Chondrocyte (in vitro differentiated cells): Measurements from ENCODE around the gene CHMP1B. TPM values are rescaled to one million over a fixed set of nuclear protein-coding genes. Genes with fewer than 3 reads are reported as not detected.

Experiments
- DNase-seq: peaks from one replicate; pipeline ENCODE4 v3.0.0; 2021; ENCODE audit warnings: mixed read lengths, low spot score
- H3K27ac Mint-ChIP-seq: one replicate; pipeline ENCODE4 v1.8.0; 2021; ENCODE audit warnings: mild to moderate bottlenecking, moderate library complexity, mixed read lengths; ENCODE audit not compliant: unreplicated experiment
- H3K27me3 Mint-ChIP-seq: 2 replicates; pipeline ENCODE4 v1.8.0; 2021; ENCODE audit warnings: low read depth, mixed read lengths
- H3K36me3 Mint-ChIP-seq: 2 replicates; pipeline ENCODE4 v1.8.0; 2021; ENCODE audit warnings: low read depth, mixed read lengths
- H3K4me1 Mint-ChIP-seq: 2 replicates; pipeline ENCODE4 v1.8.0; 2021; ENCODE audit warnings: low read depth, mild to moderate bottlenecking, mixed read lengths
- H3K4me3 Mint-ChIP-seq: one replicate; pipeline ENCODE4 v1.8.0; 2021; ENCODE audit warnings: mild to moderate bottlenecking, moderate library complexity, mixed read lengths; ENCODE audit not compliant: unreplicated experiment
- H3K9me3 Mint-ChIP-seq: 2 replicates; pipeline ENCODE4 v1.8.0; 2021; ENCODE audit warnings: low read depth, mixed read lengths
- CTCF ChIP-seq: fragments of 200-600 bp; sonication (generic); IDR thresholded peaks from 2 replicates; pipeline ENCODE4 v1.5.0; 2021; ENCODE audit warnings: antibody characterized with exemption, mild to moderate bottlenecking, moderate library complexity
- total RNA-seq: library from RNA; stranded (reverse); gene quantifications from 3 replicates; pipeline ENCODE4 v1.2.1, GENCODE V29; 2021

CHMP1B gene
- total RNA-seq, 1 donor from 2014 or later, result 32.5 TPM

GRCh38 chr18:11866329-11866728 lies 15.1 kb downstream of the CHMP1B start:
- DNase-seq, result no peak
- Mint-ChIP-seq H3K4me1 (no peaks in the 10 kb centered on the region), H3K36me3 (no peaks in the 10 kb centered on the region), H3K27me3 (no peaks in the 10 kb centered on the region), H3K27ac (no peak overlapping the region), H3K9me3 (no peaks in the 10 kb centered on the region), H3K4me3 (no peak overlapping the region)
- no peak for TF ChIP-seq CTCF

GRCh38 chr18:11866764-11867163 lies 15.6 kb downstream of the CHMP1B start:
- no peak for TF ChIP-seq CTCF
- no peak for DNase-seq
- H3K9me3 Mint-ChIP-seq, result no peaks in the 10 kb centered on the region
- H3K4me3 Mint-ChIP-seq, result no peak overlapping the region
- no peaks in the 10 kb centered on the region for H3K4me1 Mint-ChIP-seq
- no peaks in the 10 kb centered on the region for H3K36me3 Mint-ChIP-seq
- H3K27me3 Mint-ChIP-seq, result no peaks in the 10 kb centered on the region
- no peak overlapping the region for H3K27ac Mint-ChIP-seq

GRCh38 chr18:11868230-11868629 lies 17.0 kb downstream of the CHMP1B start:
- Mint-ChIP-seq H3K27me3 (no peaks in the 10 kb centered on the region), H3K27ac (no peak overlapping the region), H3K36me3 (no peaks in the 10 kb centered on the region), H3K9me3 (no peaks in the 10 kb centered on the region), H3K4me1 (no peaks in the 10 kb centered on the region), H3K4me3 (no peak overlapping the region)
- TF ChIP-seq CTCF, result no peak
- DNase-seq, result no peak

GRCh38 chr18:11871501-11871900 lies 20.3 kb downstream of the CHMP1B start:
- H3K9me3 Mint-ChIP-seq, result peaks cover 3% of the 10 kb centered on the region
- no peak for DNase-seq
- no peak for TF ChIP-seq CTCF
- no peaks in the 10 kb centered on the region for H3K4me1 Mint-ChIP-seq
- H3K4me3 Mint-ChIP-seq, result no peak overlapping the region
- no peak overlapping the region for H3K27ac Mint-ChIP-seq
- H3K27me3 Mint-ChIP-seq, result no peaks in the 10 kb centered on the region
- peaks cover 2% of the 10 kb centered on the region for H3K36me3 Mint-ChIP-seq

DNA sequence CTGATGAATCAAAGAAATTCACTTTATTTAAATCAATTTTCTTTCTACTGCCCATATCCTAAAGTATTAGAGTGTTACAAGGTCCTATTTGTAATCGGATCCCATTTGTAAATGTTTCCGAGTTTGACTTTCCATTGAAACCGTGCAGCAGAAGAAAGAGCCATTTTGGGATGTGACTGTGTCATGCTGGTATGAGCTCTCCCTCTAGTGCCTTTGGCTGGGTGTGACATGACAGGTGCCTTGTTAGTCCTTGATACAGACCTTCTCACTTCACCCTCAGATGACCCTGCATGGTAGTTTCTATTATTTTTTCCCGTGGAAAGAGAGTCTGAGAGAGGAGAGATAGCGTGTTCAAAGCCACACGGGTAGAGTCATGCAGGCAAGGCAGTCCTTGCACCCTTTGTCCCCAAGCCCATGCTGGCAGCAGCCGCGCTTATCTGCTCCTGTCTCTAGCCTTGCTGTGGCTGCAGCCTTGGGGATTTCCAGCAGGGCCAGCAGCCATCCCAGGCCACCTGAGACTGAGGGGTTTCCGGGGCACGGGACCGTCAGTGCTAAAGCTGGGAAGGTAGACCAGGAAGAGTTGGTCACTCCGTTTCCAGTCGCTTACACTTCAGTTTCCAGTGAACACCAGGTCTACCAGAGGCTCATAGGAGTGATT lies 21.4 kb downstream of the CHMP1B start:
- no peaks in the 10 kb centered on the region for H3K27me3 Mint-ChIP-seq
- no peak overlapping the region for H3K27ac Mint-ChIP-seq
- no peak for DNase-seq
- no peak overlapping the region for H3K4me3 Mint-ChIP-seq
- H3K36me3 Mint-ChIP-seq, result peaks cover 4% of the 10 kb centered on the region
- H3K9me3 Mint-ChIP-seq, result peaks cover 3% of the 10 kb centered on the region
- peak; percentile 75 for TF ChIP-seq CTCF
- H3K4me1 Mint-ChIP-seq, result no peaks in the 10 kb centered on the region
